Fibroblast of villous mesenchyme (primary cell): ENCODE data around the gene PFKFB1. TPM values are rescaled to one million over a fixed set of nuclear protein-coding genes. Genes with fewer than 3 reads are reported as not detected.

Experiments used
- DNase-seq: peaks from one replicate; pipeline ENCODE4 v3.0.0-alpha.2; 2010; ENCODE audit warnings: low read depth
- H3K4me3 ChIP-seq: 2 replicates; pipeline ENCODE4 v1.5.1; 2011; ENCODE audit warnings: low read depth, mild to moderate bottlenecking, low read length
- total RNA-seq: library from RNA; depleted of rRNA; stranded (reverse); fragments of >200 nt; gene quantifications from 2 replicates; pipeline ENCODE4 v1.2.3, GENCODE V29; 2012
- TF ChIP-seq, protein P1 (sequence below): IDR thresholded peaks from 2 replicates; pipeline ENCODE4 v1.5.1; 2012; ENCODE audit warnings: low read depth, mild to moderate bottlenecking, low read length; ENCODE audit not compliant: insufficient read depth

The PFKFB1 gene
- total RNA-seq, 1 donor = under 0.01 TPM

DNA sequence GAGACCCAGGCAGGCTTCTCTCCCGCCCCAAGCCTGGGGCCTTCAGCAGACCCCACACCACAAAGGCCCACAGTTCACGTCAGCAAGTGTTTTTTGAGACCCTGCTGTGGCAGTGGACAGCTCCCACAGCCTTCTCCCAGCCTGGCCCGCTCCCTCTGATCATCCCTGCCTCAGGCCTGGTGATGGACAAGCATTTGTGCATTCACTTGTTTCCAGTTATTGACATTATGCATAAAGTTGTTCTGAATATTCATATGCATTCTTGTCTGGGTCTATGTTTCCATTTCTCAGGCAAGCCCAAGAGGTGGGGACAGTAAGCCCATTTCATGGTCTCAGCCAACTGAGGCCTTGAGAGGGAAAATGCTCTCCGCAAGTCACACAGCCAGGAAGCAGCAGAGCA is 58.7 kb downstream of the PFKFB1 start:
- TF ChIP-seq, protein P1, sequence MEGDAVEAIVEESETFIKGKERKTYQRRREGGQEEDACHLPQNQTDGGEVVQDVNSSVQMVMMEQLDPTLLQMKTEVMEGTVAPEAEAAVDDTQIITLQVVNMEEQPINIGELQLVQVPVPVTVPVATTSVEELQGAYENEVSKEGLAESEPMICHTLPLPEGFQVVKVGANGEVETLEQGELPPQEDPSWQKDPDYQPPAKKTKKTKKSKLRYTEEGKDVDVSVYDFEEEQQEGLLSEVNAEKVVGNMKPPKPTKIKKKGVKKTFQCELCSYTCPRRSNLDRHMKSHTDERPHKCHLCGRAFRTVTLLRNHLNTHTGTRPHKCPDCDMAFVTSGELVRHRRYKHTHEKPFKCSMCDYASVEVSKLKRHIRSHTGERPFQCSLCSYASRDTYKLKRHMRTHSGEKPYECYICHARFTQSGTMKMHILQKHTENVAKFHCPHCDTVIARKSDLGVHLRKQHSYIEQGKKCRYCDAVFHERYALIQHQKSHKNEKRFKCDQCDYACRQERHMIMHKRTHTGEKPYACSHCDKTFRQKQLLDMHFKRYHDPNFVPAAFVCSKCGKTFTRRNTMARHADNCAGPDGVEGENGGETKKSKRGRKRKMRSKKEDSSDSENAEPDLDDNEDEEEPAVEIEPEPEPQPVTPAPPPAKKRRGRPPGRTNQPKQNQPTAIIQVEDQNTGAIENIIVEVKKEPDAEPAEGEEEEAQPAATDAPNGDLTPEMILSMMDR = no peak
- H3K4me3 ChIP-seq = no peak overlapping the region

DNA sequence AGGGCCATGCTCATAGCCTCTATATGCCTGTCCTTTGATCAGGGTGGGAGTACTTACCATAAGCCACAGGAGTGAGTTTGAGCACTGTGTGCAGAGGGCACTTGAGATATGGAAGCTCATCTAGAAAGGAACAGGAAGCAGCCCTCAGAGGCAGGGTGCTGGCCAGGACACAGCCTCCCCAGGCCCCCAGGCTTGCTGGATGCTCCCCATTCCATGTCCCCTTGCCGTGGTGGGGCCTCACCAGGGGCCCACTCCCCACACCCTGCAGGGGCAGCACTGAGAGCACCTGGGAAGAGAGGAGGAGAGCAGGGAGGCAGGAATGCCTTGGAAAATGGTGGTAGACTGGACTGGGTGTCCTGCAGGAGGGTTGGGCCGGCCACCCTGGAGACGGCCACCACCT is 59.1 kb downstream of the PFKFB1 start:
- TF ChIP-seq, protein P1 = no peak
- DNase-seq = no peak
- no peak overlapping the region for H3K4me3 ChIP-seq

More for the DNA sequence above, 58.7 kb downstream of the PFKFB1 start:
- no peak for DNase-seq

DNA sequence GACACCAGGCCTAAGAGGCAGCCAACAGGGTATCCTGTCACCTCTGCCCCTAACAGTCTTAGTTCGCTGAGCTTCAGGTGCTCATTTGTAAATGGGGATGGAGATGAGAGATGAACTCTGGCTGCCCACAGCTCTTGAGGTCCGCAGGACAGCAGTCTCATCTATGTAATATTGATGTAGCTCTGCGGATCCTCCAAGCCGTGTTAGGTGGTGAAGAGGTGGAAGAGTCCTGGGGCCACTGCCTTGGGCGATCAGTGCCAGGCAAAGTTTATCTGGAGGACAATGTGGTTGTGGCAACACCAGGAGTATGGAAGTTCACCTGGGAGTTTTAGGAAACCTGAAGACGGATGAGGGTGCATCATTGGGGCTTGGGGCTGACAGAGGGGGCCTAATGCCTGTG is 59.9 kb downstream of the PFKFB1 start:
- H3K4me3 ChIP-seq = no peak overlapping the region

DNA sequence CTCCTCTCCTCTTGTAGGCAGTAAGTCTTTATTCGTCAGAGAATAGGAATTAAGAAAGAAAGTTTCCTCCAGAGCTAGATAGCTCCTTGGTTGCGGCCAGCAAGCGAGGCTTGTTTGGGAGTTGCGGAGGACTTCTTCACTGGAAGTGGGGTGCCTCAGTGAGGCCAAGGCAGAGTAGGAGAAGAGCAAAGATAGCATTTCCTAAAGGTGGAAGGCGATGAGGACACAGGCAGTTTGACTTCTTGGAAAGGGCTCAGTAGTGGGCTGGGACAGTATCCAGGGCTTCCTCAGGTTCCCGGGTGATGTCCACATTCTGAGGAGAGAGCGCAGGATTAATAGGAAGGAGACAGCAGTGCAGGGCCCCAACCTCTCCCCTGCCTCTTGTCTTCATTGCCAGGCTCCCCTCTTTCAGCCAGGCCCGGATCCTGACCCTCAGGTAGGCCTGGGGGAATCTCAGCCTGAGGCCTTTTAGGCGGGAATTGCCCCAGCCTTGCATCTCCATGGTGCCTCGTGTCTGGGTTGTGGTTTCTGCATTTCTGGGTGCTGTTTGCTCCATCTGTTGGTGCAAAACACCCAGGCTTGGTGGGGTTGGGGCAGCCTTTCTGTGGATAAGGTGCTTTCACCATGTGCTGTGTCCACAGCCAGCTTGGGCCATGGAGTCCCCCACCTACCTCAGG is 60.7 kb downstream of the PFKFB1 start:
- H3K4me3 ChIP-seq = no peak overlapping the region
- TF ChIP-seq, protein P1 = no peak

More for the DNA sequence above, 59.9 kb downstream of the PFKFB1 start:
- TF ChIP-seq, protein P1 = no peak
- no peak for DNase-seq

DNA sequence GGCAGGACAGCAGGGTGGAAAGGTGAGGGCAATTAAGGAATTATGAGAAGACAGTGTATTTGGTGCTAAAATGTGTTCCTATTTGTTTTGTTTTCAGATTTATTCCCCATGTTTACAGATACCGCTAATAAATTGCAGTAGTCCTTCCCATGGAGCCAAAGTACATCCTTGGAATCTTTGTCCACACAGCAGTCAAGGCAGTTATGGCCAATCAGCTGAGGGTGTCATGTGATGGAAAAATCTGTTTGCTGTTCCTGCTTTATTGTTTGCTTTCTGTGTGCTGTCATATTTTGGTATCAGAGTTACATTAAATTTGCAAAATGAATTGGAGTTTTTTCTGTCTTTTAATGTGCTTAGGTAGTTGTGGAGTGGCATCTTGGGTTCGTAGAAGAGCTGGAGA is 62.9 kb downstream of the PFKFB1 start:
- DNase-seq = no peak
- TF ChIP-seq, protein P1 = no peak
- no peak overlapping the region for H3K4me3 ChIP-seq

More for the DNA sequence above, 60.7 kb downstream of the PFKFB1 start:
- DNase-seq = no peak

DNA sequence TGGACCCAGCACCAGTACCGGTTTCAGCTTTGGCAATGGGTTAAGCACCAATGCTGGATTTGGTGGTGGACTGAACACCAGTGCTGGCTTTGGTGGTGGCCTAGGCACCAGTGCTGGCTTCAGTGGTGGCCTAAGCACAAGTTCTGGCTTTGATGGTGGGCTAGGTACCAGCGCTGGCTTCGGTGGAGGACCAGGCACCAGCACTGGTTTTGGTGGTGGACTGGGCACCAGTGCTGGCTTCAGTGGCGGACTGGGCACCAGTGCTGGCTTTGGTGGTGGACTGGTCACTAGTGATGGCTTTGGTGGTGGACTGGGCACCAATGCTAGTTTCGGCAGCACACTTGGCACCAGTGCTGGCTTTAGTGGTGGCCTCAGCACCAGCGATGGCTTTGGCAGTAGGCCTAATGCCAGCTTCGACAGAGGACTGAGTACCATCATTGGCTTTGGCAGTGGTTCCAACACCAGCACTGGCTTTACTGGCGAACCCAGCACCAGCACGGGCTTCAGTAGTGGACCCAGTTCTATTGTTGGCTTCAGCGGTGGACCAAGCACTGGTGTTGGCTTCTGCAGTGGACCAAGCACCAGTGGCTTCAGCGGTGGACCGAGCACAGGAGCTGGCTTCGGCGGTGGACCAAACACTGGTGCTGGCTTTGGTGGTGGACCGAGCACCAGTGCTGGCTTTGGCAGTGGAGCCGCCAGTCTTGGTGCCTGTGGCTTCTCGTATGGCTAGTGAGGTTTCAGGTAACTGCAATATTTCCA is 63.5 kb downstream of the PFKFB1 start:
- TF ChIP-seq, protein P1 = no peak
- H3K4me3 ChIP-seq = no peak overlapping the region
- DNase-seq = no peak
